ENCODE data around the gene GABBR2.
A peak's percentile ranks its signal among the peaks of the same experiment; 100 is the strongest.

GABBR2 gene

GRCh38 chr9:98331536-98332259, 377.0 kb downstream of the GABBR2 start:
- no peak for DNase-seq

- no peak for DNase-seq
These were observed 377.9 kb downstream of the GABBR2 start for GRCh38 chr9:98330831-98331230.

GRCh38 chr9:98329904-98330303, 378.8 kb downstream of the GABBR2 start:
- no peak for DNase-seq

- no peak for DNase-seq
These were observed 379.5 kb downstream of the GABBR2 start for GRCh38 chr9:98329281-98329680.

GRCh38 chr9:98328770-98329169, 380.0 kb downstream of the GABBR2 start:
- no peak for DNase-seq

GRCh38 chr9:98328141-98328540, 380.6 kb downstream of the GABBR2 start:
- no peak for DNase-seq

GRCh38 chr9:98327249-98327561, 381.5 kb downstream of the GABBR2 start:
- DNase-seq: no peak

GRCh38 chr9:98326459-98327248, 382.1 kb downstream of the GABBR2 start:
- DNase-seq: no peak

GRCh38 chr9:98324801-98325200, 383.9 kb downstream of the GABBR2 start:
- no peak for DNase-seq

- no peak for DNase-seq
These were observed 385.0 kb downstream of the GABBR2 start for GRCh38 chr9:98323831-98324135.

- no peak for DNase-seq
These were observed 385.5 kb downstream of the GABBR2 start for GRCh38 chr9:98323051-98323830.

- no peak for DNase-seq
These were observed 387.5 kb downstream of the GABBR2 start for GRCh38 chr9:98321269-98321668.

GRCh38 chr9:98318834-98319478, 389.8 kb downstream of the GABBR2 start:
- DNase-seq: no peak

- no peak for DNase-seq
These were observed 390.5 kb downstream of the GABBR2 start for GRCh38 chr9:98318041-98318790.

GRCh38 chr9:98317134-98317857, 391.4 kb downstream of the GABBR2 start:
- DNase-seq: no peak

- no peak for DNase-seq
These were observed 392.1 kb downstream of the GABBR2 start for GRCh38 chr9:98316445-98317133.

- DNase-seq: peak; percentile 79
These were observed 393.1 kb downstream of the GABBR2 start for GRCh38 chr9:98315551-98316060.

- no peak for DNase-seq
These were observed 393.7 kb downstream of the GABBR2 start for GRCh38 chr9:98315067-98315453.

GRCh38 chr9:98314381-98315066, 394.2 kb downstream of the GABBR2 start:
- no peak for DNase-seq

- DNase-seq: no peak
These were observed 396.4 kb downstream of the GABBR2 start for GRCh38 chr9:98312365-98312764.
